OCI-LY1 (cell line): ENCODE measurements around the gene ARL17A.
"Not testable (repeated sequence)": the region's sequence is repeated elsewhere in the genome, so short reads cannot be mapped to it uniquely, and the experiment has no call there.

Source experiments
- CTCF ChIP-seq: fragments of 200-600 bp; sonication (generic), shearing (Covaris generic); IDR thresholded peaks from 2 replicates; pipeline ENCODE4 v1.5.1; 2017; ENCODE audit warnings: mild to moderate bottlenecking, antibody characterized with exemption, low read length, moderate library complexity, mixed read lengths
- EZH2 ChIP-seq: fragments of 200-600 bp; sonication (generic), shearing (Covaris generic); IDR thresholded peaks from 2 replicates; pipeline ENCODE4 v1.8.0; 2017; ENCODE audit warnings: borderline replicate concordance, mixed run types, mild to moderate bottlenecking, antibody characterized with exemption, low read length, moderate library complexity, mixed read lengths

- TF ChIP-seq CTCF, EZH2: not testable (repeated sequence)
These were observed 100.7 kb downstream of the ARL17A start for GRCh38 chr17:46478823-46479222.
